ENCODE results near the gene CLEC16A.

GRCh38 chr16:11014136-11014535, 69.8 kb downstream of the CLEC16A start:
- TF ChIP-seq CTCF (IDR thresholded peaks at IDR 0.05) (no peak), POLR2A (IDR thresholded peaks at IDR 0.05) (no peak)
